ENCODE measurements around the gene HS6ST1.

Gene HS6ST1

DNA sequence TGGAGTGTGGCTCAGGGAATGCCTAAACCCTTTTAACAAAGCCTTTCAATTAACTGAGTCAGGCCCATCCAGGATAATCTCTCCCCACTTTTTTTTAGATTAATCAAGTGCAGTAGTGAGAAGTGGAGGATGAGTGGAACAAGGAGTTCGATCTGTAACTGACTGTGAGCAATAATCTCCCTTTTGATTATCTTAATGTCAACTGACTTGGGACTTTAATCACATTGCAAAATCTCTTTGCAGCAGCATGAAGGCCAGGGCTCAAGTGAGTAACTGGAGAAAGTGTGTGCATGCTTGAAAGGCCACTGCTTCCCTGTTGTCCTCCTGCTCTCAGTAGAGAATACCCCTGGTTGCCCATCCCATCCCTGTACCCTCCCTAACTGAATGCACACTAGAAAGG lies 32.1 kb upstream of the HS6ST1 start:
- DNase-seq (ENCODE audit: extremely low spot score, insufficient read length, low read depth) (no peak), FAIRE-seq (no peak)

DNA sequence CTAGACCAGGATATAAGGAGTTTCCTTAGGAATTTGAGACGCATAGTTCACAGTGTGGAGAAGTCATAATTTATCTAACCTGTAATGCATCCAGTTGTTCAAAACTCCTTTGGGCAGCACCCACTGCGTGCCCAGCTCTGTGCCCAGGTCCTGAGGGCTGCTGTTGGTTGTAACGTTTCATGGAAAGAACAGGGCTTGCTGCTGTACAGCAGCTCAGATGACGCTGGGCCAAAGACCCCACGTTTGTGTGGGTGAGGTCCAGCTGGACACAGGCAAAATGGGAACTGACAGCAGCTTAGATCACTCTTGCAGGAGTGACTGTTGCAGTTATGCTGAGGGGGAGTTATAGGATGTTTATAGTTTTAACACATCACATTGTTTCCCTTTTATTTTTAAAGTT lies 30.0 kb upstream of the HS6ST1 start:
- DNase-seq (ENCODE audit: extremely low spot score, insufficient read length, low read depth) = no peak
- no peak for FAIRE-seq

DNA sequence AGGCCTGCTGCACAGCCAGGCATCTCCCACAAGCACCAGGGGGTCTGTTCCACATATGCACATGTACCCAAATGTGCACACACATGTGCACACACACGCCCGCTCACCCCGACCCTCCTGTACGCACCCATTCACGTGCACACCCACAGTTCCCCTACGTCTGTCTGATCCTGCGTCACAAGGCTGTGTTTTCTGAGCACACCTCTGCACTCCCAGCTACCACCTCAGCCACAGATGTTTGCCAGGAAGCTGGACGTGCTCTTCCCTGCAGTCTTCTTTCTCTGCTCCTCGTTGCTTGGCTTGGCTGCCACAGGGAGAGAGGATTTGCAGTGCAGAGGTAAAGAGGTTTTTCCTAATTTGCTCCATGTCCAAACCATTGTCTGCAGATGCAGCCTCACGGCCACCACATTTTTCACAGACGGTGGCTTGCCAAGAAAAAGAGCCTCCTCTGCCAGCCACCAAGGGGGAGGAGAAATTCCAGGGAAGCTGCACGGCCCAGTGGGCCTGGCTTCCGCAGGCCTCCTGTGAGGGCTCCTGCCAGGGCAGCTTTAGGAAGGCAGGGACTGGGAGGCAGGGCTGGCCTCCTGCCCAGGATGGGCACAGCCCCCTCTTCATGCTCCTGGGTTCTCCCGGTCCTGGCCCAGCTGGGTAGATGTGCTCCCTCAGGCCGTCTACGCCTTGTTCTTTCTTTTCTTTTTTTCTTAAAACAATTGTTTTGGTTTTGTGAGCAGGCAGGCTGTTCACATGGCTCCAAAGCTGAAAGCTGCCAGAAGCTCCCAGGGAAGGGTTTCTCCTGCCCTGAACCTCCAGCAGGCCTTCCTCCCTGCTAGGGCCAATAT lies 29.3 kb upstream of the HS6ST1 start:
- FAIRE-seq (no peak), DNase-seq (ENCODE audit: extremely low spot score, insufficient read length, low read depth) (no peak)

DNA sequence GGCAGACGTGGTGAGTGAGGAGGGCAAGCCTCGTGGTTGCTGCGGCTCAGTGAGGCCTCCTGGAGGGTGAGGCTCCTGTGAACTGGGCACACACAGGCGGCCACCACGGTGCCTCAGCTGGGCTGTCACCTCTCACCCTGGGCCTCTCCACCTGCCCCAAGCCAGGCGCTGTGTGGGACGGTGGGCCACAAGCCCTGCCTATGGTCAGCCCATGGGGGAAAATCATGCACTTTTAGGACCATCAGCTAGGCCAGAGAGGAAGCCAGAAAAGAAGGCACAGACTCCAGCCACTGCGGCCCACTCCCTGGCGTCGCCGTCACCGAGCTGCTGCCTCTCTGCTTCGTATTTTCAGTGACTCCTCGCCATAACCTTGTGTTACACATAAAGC lies 28.5 kb upstream of the HS6ST1 start:
- FAIRE-seq (no peak), DNase-seq (ENCODE audit: extremely low spot score, insufficient read length, low read depth) (no peak)

DNA sequence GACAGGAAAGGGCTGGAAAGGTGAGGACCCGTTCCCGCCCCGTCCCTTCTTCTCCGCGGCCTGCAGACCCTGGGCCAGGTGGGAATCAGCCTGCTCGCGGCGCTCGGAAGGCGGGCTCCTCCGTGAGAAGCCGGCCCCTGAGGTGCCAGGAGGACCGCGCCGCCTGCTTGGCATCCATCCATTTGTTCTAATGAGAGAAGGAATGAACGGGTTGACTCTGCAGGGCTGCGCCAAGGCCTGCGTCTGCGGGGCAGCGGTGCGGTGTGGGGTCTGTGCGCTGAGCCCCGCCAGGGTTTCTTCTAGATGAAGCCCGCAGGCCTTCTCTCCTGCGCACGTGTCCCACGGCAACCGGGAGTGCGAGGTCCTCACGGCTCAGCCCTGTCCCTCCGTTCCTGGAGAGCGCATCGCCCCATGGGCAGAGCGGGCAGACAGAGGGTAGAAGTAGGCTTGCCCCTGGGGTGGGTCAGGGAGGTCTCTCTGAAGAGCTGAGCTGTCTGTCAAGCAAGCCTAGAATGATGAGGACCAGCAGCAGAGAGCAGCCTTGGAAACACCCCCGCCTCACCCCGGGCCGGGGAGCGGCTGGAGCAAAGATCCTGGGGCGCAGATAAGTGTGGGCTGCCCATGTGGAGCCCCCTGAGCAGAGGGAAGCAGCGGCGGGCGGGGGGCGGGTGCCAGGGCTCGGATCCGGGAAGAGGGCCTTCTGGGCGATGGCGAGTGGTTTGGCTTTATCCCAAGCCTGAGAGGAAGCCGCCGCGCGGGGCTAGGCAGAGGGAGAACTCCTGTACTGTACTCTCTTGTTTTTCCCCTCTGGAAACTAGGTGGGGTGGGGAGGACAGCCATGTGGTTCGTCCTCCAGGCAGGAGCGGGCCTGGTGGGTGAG lies 27.9 kb upstream of the HS6ST1 start:
- DNase-seq (ENCODE audit: extremely low spot score, insufficient read length, low read depth) (no peak), FAIRE-seq (no peak)

DNA sequence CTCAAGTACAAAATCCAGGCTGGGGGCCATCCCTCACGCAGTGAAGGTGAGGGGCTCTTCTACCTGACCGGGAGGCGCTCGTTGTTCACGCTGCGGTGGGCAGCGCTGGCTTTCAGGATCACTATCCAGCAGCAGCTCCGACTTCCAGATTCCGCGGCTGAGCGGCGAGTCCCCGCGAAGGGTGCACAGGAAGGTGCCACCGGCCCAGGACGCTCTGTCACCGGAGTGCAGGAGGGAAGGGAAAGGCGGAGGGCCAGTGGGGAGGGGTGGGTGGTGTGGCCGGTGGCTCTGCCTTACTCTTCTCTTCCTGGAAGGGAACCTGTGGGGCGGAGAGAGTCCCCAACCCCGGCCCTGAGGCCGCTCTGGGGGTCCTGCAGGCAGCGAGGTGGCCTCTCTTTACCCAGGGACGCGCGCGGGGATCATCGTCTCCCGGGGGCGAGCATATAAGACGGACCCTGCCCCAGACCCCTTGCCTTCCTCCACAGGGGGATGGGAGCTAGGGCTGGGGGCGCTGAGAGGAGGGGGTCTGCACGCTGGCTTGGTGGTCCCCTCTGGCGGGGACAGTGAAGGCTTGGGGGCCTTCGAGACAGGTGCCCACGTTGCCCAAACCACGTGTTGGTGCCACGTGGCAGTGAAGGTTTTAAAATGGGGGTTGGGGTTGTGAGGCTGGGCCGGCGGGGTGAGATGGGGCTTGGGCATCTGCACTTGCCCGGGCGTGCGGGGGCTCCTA lies 26.9 kb upstream of the HS6ST1 start:
- no peak for DNase-seq (ENCODE audit: extremely low spot score, insufficient read length, low read depth)

DNA sequence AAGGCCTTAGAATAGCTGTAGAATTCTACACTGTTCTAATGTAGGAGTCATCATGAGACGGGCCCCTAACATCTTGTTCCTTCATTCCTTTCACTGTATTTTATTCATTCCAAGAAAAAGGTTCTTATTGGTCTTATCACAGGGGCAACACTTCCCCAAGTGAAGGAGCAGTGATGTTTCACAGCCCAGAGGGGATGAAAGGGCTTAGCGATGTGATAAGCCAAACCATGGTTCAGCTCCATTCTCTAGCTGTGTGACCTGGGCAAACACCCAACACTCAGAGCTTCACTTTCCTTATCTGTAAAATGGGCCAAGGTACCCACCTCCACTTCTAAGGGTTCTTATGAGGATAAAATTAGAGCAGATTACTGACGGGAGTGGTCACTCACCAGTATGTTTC lies 25.4 kb upstream of the HS6ST1 start:
- FAIRE-seq (no peak), DNase-seq (ENCODE audit: extremely low spot score, insufficient read length, low read depth) (no peak)

More for the DNA sequence above, 26.9 kb upstream of the HS6ST1 start:
- FAIRE-seq = no peak

DNA sequence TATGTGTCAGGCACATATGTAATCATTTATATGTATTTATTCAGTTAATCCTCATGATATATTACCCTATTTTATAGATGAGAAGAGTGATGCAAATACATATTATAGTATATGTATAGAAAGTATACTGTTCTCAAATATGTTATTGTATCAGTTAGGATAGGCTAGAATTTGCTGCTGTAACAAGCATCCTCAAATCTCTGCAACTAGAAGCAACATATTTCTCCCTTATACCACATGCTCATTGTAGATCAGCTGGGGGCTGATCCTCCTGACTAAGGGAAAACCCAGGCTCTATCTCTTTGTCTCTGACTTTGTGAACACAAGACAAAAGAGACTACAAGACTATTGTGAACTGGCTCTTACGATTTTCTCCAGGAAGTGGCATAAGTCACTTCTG lies 24.8 kb upstream of the HS6ST1 start:
- FAIRE-seq (no peak), DNase-seq (ENCODE audit: extremely low spot score, insufficient read length, low read depth) (no peak)

DNA sequence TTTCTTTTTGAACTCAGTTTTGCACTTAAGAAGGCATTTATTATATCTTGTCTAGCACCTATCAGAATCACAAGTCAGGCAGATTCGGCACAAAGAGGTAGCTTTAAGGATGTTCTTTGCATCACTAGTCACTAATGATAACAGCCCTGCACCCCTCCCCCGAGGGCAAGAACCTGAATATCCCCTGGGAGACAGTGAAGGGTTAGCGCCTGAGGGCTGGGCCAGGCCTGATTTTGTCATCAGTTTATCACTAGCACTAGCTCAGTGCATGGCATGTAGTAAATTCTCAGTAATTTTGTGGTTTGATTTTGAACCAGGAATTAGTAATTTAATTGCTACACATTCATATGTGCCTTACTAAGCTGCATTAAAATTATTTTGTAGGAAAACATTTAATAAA lies 23.9 kb upstream of the HS6ST1 start:
- DNase-seq (ENCODE audit: extremely low spot score, insufficient read length, low read depth) (no peak), FAIRE-seq (no peak)

DNA sequence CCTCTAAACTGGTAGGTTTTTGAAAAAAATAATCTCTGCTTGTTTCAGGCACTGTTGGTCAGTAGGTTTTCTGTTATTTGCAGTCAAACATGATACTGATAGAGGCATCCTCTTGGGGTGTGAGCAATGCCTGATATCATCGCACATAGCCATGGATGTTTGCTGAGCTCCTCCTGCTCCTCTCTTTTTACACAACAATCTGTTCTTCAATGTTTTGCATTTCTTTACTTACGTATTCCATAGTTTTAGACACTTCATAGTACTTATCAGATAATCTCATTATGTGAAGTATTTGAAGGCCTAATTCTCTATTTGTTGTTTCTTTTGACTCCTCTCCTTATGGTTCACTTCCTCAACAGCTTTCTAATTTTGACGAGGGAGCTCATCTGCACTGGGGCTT lies 23.0 kb upstream of the HS6ST1 start:
- DNase-seq (ENCODE audit: extremely low spot score, insufficient read length, low read depth) (no peak), FAIRE-seq (no peak)

DNA sequence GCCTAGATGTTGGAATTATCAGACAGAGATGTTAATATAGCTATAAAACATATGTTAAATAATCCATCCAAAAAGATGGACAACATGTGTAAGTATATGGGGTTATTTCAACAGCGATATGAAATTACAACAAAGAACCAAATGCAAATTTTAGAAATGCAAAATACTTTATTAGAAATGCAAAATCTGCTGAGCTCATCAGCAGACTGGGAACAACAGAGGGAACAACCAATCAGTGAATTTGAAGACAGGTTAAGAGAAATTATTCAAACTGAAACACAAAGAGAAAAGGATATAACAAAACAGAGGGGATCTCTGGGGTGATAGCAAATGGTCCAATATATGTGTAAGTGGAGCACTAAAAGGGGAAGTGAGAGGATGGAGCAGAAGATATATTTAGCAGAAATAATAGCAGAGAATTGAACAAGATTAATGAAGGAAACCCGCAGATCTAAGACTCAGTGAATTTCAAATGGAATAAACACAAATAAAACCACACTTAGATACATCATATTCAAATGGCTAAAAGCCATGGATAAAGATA lies 13.5 kb upstream of the HS6ST1 start:
- FAIRE-seq (no peak), DNase-seq (ENCODE audit: extremely low spot score, insufficient read length, low read depth) (no peak)

DNA sequence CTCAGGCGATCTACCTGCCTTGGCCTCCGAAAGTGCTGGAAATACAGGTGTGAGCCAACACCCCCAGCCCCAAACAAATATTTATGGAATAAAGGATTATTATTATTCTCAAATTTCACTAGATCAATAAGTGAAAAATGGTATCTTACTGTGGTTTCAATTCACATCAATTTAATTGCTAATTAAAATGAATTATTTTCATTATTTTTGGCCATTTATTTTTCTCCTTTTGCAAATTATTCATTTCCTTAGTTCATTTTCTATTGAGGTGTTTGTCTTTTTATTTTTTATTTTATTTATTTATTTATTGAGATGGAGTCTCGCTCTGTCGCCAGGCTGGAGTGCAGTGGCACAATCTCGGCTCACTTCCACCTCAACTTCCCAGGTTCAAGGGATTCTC lies 11.9 kb upstream of the HS6ST1 start:
- DNase-seq (ENCODE audit: extremely low spot score, insufficient read length, low read depth) (no peak), FAIRE-seq (no peak)

DNA sequence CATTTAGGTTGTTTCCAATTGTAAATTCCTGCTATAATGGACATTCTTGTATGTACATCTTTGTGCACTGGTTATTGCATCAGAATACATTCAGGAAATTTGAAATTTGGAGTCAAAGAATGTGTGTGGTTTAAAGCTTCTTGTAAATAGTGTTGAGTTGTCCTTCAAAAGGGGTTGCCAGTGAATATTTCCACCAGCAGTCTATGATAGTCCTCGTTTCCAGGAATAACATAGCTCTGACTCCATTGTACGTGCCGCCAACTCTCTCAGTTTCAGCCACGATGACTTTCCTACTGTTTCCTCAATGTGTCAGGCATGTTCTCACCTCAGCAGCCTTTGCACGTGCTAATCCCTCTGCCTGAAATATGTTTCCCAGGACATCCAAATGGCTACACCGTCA lies 10.9 kb upstream of the HS6ST1 start:
- no peak for DNase-seq (ENCODE audit: extremely low spot score, insufficient read length, low read depth)
- FAIRE-seq = no peak

DNA sequence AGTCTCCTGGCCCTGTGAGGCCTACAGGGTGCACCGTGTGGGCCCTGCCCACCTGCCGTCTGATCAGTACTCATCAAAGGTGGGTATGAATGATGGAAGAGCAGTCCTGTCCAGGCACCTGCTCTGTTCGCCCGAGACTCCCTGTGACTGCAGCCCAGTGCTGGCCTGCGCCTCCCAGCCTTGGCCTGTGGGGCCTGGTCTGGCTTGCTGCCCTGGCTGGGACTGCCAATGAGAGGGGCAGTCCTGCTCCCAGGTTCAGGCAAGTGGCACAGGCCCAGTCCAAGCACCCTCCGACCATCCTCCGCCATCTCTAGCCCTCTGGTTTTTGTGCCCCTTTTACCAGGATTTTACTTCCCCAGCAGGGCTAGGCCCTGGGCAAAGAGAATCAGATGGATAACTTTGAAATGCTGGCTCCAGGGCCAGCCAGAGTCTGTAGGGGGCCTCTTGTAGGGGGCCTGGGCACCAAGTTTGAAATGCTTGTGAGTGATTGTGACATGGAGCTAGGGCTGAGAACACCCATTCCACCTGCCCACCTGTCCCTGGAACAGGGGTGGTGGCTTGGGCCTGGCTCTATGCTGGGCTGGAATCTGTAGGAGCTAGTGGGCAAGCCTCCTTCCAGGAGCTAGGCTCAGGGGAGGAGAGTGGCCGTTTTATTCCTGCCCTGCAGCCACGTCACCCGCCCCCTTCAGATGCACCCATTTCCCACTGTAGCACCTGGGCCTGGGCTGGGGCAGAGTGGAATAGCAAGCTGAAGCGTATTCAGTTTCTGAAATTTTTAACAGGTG lies 8.7 kb upstream of the HS6ST1 start:
- FAIRE-seq = no peak

DNA sequence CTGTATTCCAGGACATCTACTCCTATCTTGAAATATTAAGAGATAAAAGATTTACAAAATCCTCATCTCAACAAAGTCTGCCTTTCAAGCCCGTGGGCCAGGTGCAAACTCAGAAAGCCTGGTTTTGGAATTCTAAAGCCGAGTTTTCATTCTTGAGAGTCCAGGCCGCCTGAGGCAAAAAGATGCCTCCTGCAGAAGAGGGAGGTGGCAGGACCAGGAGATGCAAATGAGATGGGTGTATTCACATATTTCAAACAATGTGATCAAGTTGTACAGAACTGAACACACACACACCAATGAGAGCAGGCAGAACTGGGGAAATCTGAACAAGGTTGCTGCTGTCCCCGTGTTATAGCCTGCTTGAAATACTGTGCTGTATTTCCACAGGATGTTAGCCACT lies 7.7 kb upstream of the HS6ST1 start:
- FAIRE-seq = no peak
- DNase-seq (ENCODE audit: extremely low spot score, insufficient read length, low read depth) = no peak

More for the DNA sequence above, 8.7 kb upstream of the HS6ST1 start:
- no peak for DNase-seq (ENCODE audit: extremely low spot score, insufficient read length, low read depth)

DNA sequence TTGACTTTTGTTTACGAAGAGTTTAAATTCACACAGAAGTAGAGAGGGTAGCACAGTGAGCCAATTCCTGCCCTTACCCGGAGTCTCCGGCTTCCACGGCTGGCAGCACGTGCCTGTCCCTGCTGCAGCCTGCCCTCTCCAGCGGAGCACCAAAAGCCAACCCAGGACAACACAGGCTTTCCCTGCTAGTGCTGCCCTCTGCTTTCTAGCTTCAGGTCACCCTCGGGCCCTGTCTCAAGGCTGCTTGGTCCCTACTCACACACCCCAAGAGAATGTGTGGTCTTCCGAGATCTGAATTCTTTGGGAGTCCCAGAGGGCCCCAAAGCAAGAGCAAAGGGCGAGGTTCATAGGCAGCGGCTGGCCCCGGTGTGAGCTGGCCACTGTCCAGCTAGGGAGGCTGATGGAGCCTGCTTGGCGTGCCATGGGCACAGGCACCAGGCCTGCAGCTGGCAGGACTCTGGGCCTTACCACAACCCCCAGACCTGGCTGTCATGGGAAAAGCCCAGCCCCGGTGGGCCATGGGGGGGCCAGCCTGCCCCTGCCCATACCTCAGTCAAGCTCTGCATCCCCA lies 7.0 kb upstream of the HS6ST1 start:
- FAIRE-seq (no peak), DNase-seq (ENCODE audit: extremely low spot score, insufficient read length, low read depth) (no peak)

DNA sequence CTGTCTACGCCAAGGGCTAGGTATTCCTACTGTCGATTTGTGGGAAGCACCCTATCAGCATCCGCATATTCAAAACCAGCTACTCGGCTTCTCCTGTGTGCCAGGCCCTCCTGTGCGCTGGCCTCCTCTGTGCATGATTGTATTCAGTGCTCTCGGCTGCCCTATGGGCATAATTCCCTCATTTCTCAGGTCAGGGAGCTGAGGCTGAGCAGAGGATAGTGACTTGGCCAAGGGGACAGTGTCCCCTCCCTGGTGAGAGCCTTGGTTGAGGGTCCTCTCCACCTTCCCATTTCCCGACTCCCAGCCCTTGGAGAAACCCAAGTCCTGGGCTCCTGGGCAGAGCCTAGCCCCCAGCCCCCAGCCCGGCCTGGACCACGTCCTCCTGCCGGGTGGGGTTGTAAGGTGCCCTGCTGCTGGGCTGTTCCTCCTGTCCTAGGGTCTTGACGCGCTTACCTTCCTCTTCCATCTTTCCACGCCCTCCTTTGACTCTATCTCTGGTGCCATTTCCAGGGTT lies 6.3 kb upstream of the HS6ST1 start:
- DNase-seq (ENCODE audit: extremely low spot score, insufficient read length, low read depth) (no peak), FAIRE-seq (no peak)

DNA sequence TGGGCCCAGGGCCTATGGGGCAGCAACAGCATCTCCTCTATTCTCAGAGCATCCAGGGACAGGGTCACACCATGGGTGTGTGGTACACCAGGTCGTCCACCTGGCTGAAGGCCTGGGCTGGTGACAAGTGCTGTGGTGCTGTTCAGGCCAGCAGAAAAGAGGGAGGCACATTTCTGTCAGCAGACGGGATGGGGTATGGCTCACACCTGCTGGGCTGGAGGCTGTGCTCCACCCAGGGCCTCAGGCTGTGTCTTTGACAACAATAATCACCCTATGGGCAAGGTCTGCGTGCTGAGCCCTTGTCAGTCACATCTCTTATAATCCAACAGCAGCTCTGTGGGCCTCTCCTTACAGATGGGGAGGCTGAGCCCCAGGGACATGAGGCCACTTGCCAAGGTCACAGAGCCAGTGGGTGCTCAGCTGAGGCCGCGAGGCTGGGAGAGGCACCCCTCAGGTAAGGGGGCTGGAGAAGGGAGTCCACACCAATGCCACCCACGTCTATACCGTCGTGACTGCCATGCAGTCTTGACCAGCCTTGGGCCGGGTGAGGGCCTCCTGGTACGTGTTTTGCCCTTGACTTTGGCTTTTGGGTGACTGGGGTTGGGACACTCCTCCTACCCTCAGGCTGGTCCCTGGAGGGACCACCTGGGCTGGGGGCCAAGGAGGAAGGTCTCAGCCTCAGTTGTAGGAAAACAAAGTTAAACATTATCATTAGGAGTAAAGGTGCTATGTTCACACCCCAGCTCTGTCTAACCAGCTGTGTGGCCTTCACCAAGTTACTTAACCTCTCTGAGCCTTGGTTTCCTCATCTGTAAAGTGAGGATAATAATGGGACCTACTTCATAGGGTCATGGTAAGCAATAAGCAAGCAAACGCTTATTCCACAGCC lies 5.6 kb upstream of the HS6ST1 start:
- FAIRE-seq (no peak), DNase-seq (ENCODE audit: extremely low spot score, insufficient read length, low read depth) (no peak)

Measured in GM18507 (cell line).